Measurements from ENCODE around the gene SSU72. TPM values are rescaled to one million over a fixed set of nuclear protein-coding genes. Genes with fewer than 3 reads are reported as not detected.

The SSU72 gene
- polyA plus RNA-seq, 1 donor from 2014 or later = 56.2 TPM

- TF ChIP-seq EZH2 (IDR thresholded peaks at IDR 0.05; ENCODE audit: borderline replicate concordance, insufficient read depth, low read length, poor library complexity, severe bottlenecking) (no peak), REST (IDR thresholded peaks at IDR 0.05; ENCODE audit: borderline replicate concordance) (no peak), TAF1 (IDR thresholded peaks at IDR 0.05; ENCODE audit: low read depth) (no peak), POLR2AphosphoS5 (IDR thresholded peaks at IDR 0.05) (no peak), RAD21 (conservative IDR thresholded peaks at IDR 0.05) (no peak), CTCF (IDR thresholded peaks at IDR 0.05; ENCODE audit: poor library complexity, severe bottlenecking) (no peak), EP300 (conservative IDR thresholded peaks at IDR 0.05; ENCODE audit: poor library complexity, severe bottlenecking) (no peak)
- Histone ChIP-seq H3F3A (ENCODE audit: insufficient read depth, low read length, poor library complexity, severe bottlenecking) (no peaks in the 10 kb centered on the region), H3K79me2 (replicated peaks; ENCODE audit: insufficient read depth, low read length) (no peaks in the 10 kb centered on the region), H3K9me3 (ENCODE audit: low read length) (no peaks in the 10 kb centered on the region), H3K9me2 (ENCODE audit: insufficient read depth, low read length) (no peaks in the 10 kb centered on the region), H2AFZ (ENCODE audit: low read depth, low read length) (no peak overlapping the region), H3K27ac (ENCODE audit: low read length) (no peak overlapping the region), H3K27me3 (ENCODE audit: insufficient read depth, low read depth, low read length) (no peaks in the 10 kb centered on the region), H3K4me3 (ENCODE audit: low read length) (no peak overlapping the region), H4K20me1 (ENCODE audit: insufficient read depth) (no peaks in the 10 kb centered on the region), H3K4me2 (ENCODE audit: low read length) (no peak overlapping the region), H3K36me3 (ENCODE audit: insufficient read depth, low read length) (no peaks in the 10 kb centered on the region), H3K9ac (ENCODE audit: low read length) (no peak overlapping the region)
Measured at GRCh38 chr1:1620433-1621139, 45.9 kb upstream of the SSU72 start.

DNA sequence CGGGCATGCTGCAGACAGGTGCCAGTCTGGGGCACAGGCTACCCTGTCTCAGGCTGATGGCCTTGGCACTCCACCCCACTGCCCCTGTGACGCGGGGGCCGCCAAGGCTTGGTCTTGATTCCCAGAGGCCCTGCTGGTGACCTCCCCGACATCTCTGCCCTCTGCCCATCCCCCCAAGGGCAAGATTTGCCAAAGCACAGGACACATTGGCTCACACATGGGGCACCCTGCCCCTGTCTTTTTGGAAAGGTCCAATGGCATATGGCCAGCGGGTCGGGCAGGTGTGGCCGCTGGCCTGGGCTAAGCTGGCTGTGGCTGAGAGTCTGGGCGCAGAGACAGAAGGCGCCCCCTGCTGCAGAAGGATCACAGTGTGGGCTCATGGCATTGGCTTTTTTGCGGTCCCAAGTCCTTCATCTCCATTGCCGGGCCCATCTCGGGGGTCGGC is 45.3 kb upstream of the SSU72 start:
- H2AFZ ChIP-seq (ENCODE audit: low read depth, low read length) = no peak overlapping the region
- H3K27ac ChIP-seq (ENCODE audit: low read length) = no peak overlapping the region
- TF ChIP-seq TAF1 (IDR thresholded peaks at IDR 0.05; ENCODE audit: low read depth) (no peak), MXI1 (conservative IDR thresholded peaks at IDR 0.05; ENCODE audit: poor library complexity, severe bottlenecking) (no peak), CTCF (IDR thresholded peaks at IDR 0.05; ENCODE audit: poor library complexity, severe bottlenecking) (peak; percentile 11), SMC3 (conservative IDR thresholded peaks at IDR 0.05; ENCODE audit: poor library complexity) (no peak)
- H3K4me2 ChIP-seq (ENCODE audit: low read length) = no peak overlapping the region
- H3K27me3 ChIP-seq (ENCODE audit: insufficient read depth, low read depth, low read length) = no peaks in the 10 kb centered on the region
- H4K20me1 ChIP-seq (ENCODE audit: insufficient read depth) = no peaks in the 10 kb centered on the region
- H3K79me2 ChIP-seq (replicated peaks; ENCODE audit: insufficient read depth, low read length) = no peaks in the 10 kb centered on the region
- H3K4me3 ChIP-seq (ENCODE audit: low read length) = no peak overlapping the region
- H3K9ac ChIP-seq (ENCODE audit: low read length) = no peak overlapping the region
- H3K9me3 ChIP-seq (ENCODE audit: low read length) = no peaks in the 10 kb centered on the region
- H3K9me2 ChIP-seq (ENCODE audit: insufficient read depth, low read length) = no peaks in the 10 kb centered on the region
- no peaks in the 10 kb centered on the region for H3F3A ChIP-seq (ENCODE audit: insufficient read depth, low read length, poor library complexity, severe bottlenecking)
- no peaks in the 10 kb centered on the region for H3K36me3 ChIP-seq (ENCODE audit: insufficient read depth, low read length)

All from neural cell (in vitro differentiated cells).